Upper lobe of left lung (tissue), 4 donors: ENCODE results near the gene NAV2.

Source experiments
- EP300 ChIP-seq, 4 donors: sonication (generic); formaldehyde crosslinking; IDR thresholded peaks; one replicate each; pipeline ENCODE4 v1.5.1; 2017; ENCODE audit warnings: antibody characterized with exemption in 4 of 4, control low read depth in 2 of 4
- POLR2A ChIP-seq, 4 donors: fragments of 450-650 bp; IDR thresholded peaks; one replicate each; pipeline ENCODE4 v1.5.1; 2016 to 2017; ENCODE audit warnings: antibody characterized with exemption in 4 of 4, mild to moderate bottlenecking in 2 of 4
- TF ChIP-seq, protein P1 (sequence below), 6 experiments: fragments of 450-650 bp in 4 of 6; fragments of 200-600 bp in 2 of 6; sonication (generic) in 2 of 6; IDR thresholded peaks; one replicate each; pipeline ENCODE4 v1.5.1; 2016 to 2019; ENCODE audit warnings: antibody characterized with exemption in 6 of 6

- TF ChIP-seq, protein P1, sequence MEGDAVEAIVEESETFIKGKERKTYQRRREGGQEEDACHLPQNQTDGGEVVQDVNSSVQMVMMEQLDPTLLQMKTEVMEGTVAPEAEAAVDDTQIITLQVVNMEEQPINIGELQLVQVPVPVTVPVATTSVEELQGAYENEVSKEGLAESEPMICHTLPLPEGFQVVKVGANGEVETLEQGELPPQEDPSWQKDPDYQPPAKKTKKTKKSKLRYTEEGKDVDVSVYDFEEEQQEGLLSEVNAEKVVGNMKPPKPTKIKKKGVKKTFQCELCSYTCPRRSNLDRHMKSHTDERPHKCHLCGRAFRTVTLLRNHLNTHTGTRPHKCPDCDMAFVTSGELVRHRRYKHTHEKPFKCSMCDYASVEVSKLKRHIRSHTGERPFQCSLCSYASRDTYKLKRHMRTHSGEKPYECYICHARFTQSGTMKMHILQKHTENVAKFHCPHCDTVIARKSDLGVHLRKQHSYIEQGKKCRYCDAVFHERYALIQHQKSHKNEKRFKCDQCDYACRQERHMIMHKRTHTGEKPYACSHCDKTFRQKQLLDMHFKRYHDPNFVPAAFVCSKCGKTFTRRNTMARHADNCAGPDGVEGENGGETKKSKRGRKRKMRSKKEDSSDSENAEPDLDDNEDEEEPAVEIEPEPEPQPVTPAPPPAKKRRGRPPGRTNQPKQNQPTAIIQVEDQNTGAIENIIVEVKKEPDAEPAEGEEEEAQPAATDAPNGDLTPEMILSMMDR (IDR thresholded peaks at IDR 0.05): no peak
- TF ChIP-seq EP300 (IDR thresholded peaks at IDR 0.05): no peak
- no peak for TF ChIP-seq POLR2A (IDR thresholded peaks at IDR 0.05)
Measured at GRCh38 chr11:19849107-19849789, 136.6 kb downstream of the NAV2 start.
